ENCODE measurements around the gene EPHA10. TPM values are rescaled to one million over a fixed set of nuclear protein-coding genes. Genes with fewer than 3 reads are reported as not detected.
A peak's percentile ranks its signal among the peaks of the same experiment; 100 is the strongest.

EPHA10 gene
- total RNA-seq, 4 donors from 2014 or later: 0.17 to 0.83 (median 0.39) TPM

GRCh38 chr1:37793773-37794371 is 29.0 kb upstream of the EPHA10 start, which contains the start of gene MANEAL:
Gene MANEAL (plus strand): TSS chr1:37793847. CDS start chr1:37794183, 336 bp downstream.
- H3K4me3 ChIP-seq: peak within 1 kb of the TSS; percentile 63 to 77 (median 63)
- H3K27ac ChIP-seq (replicated peaks in 1 of 4): no peak within 1 kb of the TSS
- intact Hi-C loops (cut with DNase I): no loop called here
- H3K4me1 ChIP-seq: peaks cover 12 to 28% (median 24%) of the 10 kb centered on the region in 4 donors
- peaks cover 0 to 9% (median 0%) of the 10 kb centered on the region in 4 donors for H3K27me3 ChIP-seq
- DNase-seq (ENCODE audit: extremely low spot score): no peak
- no peaks in the 10 kb centered on the region for H3K9me3 ChIP-seq
- WGBS: no CpG with 5 or more reads among the region's 82 CpGs
- H3K36me3 ChIP-seq: peaks cover 0 to 3% (median 0%) of the 10 kb centered on the region in 4 donors
- TF ChIP-seq EP300 (IDR thresholded peaks at IDR 0.05): no peak
- TF ChIP-seq POLR2AphosphoS5 (IDR thresholded peaks at IDR 0.05): no peak
- TF ChIP-seq POLR2A (IDR thresholded peaks at IDR 0.05; ENCODE audit: low read depth): no peak
- TF ChIP-seq CTCF (IDR thresholded peaks at IDR 0.05): no peak

- H3K27ac ChIP-seq (replicated peaks in 1 of 4): no peak overlapping the region
- H3K4me3 ChIP-seq: peak overlapping the region; percentile 63 to 77 (median 63)
- TF ChIP-seq EP300 (IDR thresholded peaks at IDR 0.05) (no peak), POLR2A (IDR thresholded peaks at IDR 0.05; ENCODE audit: low read depth) (no peak), CTCF (IDR thresholded peaks at IDR 0.05) (no peak)
- H3K36me3 ChIP-seq: no peaks in the 10 kb centered on the region
- no peaks in the 10 kb centered on the region for H3K9me3 ChIP-seq
- no peak for DNase-seq (ENCODE audit: extremely low spot score)
- peaks cover 12 to 28% (median 24%) of the 10 kb centered on the region in 4 donors for H3K4me1 ChIP-seq
- intact Hi-C loops (cut with DNase I): no loop called here
- H3K27me3 ChIP-seq: peaks cover 0 to 17% (median 0%) of the 10 kb centered on the region in 4 donors
- WGBS: 75% methylated on average over 11 of the region's 36 CpGs
These were observed 28.2 kb upstream of the EPHA10 start for GRCh38 chr1:37792943-37793686.

GRCh38 chr1:37782491-37782890 is 17.6 kb upstream of the EPHA10 start:
- TF ChIP-seq CTCF (IDR thresholded peaks at IDR 0.05): no peak
- WGBS: 74% methylated on average over 17 of the region's 17 CpGs
- Histone ChIP-seq H3K4me1 (no peaks in the 10 kb centered on the region), H3K36me3 (no peaks in the 10 kb centered on the region), H3K27ac (replicated peaks in 1 of 4) (no peak overlapping the region), H3K4me3 (no peak overlapping the region), H3K9me3 (no peaks in the 10 kb centered on the region), H3K27me3 (peaks cover 0 to 66% (median 0%) of the 10 kb centered on the region in 4 donors)
- no peak for DNase-seq (ENCODE audit: extremely low spot score)
- intact Hi-C loops (cut with DNase I): no loop called here

GRCh38 chr1:37778654-37779053 is 13.7 kb upstream of the EPHA10 start:
- Histone ChIP-seq H3K9me3 (peaks cover 0 to 1% (median 0%) of the 10 kb centered on the region in 4 donors), H3K36me3 (no peaks in the 10 kb centered on the region), H3K4me1 (no peaks in the 10 kb centered on the region), H3K27ac (replicated peaks in 1 of 4) (no peak overlapping the region), H3K27me3 (peaks cover 0 to 64% (median 0%) of the 10 kb centered on the region in 4 donors), H3K4me3 (no peak overlapping the region)
- WGBS: 93% methylated on average over 2 of the region's 3 CpGs
- DNase-seq (ENCODE audit: extremely low spot score): no peak
- no peak for TF ChIP-seq CTCF (IDR thresholded peaks at IDR 0.05)
- intact Hi-C loops (cut with DNase I): no loop called here
